Calu3 (cell line): ENCODE data around the gene PRPF40A. TPM values are rescaled to one million over a fixed set of nuclear protein-coding genes. Genes with fewer than 3 reads are reported as not detected.

Source experiments
- BruUV-seq: library from RNA; stranded (reverse); fragments of 400-500 nt; replicated peaks from 2 replicates; lab custom pipeline; 2021; lab: Mats Ljungman, UMichigan
- CTCF ChIA-PET: fragments of 300-600 bp; sonication (Branson Sonifier 250); formaldehyde crosslinking; loops from one replicate; lab custom pipeline; 2022; ENCODE audit warnings: antibody characterized with exemption; lab: Charles Lee
- DNase-seq: peaks from one replicate; pipeline ENCODE4 v3.0.0; 2022
- H3K27ac Mint-ChIP-seq: one replicate; pipeline ENCODE4 v1.8.0; 2022; ENCODE audit warnings: mixed read lengths; ENCODE audit not compliant: unreplicated experiment
- H3K27me3 Mint-ChIP-seq: one replicate; pipeline ENCODE4 v1.8.0; 2022; ENCODE audit warnings: mixed read lengths; ENCODE audit not compliant: unreplicated experiment
- H3K36me3 Mint-ChIP-seq: one replicate; pipeline ENCODE4 v1.8.0; 2022; ENCODE audit warnings: mild to moderate bottlenecking, moderate library complexity, mixed read lengths; ENCODE audit not compliant: insufficient read depth, unreplicated experiment
- H3K4me1 Mint-ChIP-seq: one replicate; pipeline ENCODE4 v1.8.0; 2022; ENCODE audit warnings: mild to moderate bottlenecking, low read depth, mixed read lengths; ENCODE audit not compliant: unreplicated experiment
- H3K4me3 Mint-ChIP-seq: one replicate; pipeline ENCODE4 v1.8.0; 2022; ENCODE audit warnings: mild to moderate bottlenecking, low read depth, moderate library complexity, mixed read lengths; ENCODE audit not compliant: unreplicated experiment
- H3K9me3 Mint-ChIP-seq: one replicate; pipeline ENCODE4 v1.8.0; 2022; ENCODE audit warnings: low read depth, mixed read lengths; ENCODE audit not compliant: unreplicated experiment
- intact Hi-C: fragments of 100-400 bp; cut with micrococcal nuclease; formaldehyde crosslinking; loops from one replicate; pipeline ENCODE4 v1.10.0; 2022; ENCODE audit not compliant: unreplicated experiment
- total RNA-seq: library from RNA; stranded (reverse); gene quantifications from 2 replicates; pipeline ENCODE4 v1.2.3, GENCODE V29; 2022
- TF ChIP-seq, protein P1 (sequence below): fragments of 200-600 bp; IDR thresholded peaks from one replicate; pipeline ENCODE4 v1.8.0; 2022; ENCODE audit warnings: antibody characterized with exemption; ENCODE audit not compliant: unreplicated experiment

Gene PRPF40A
- total RNA-seq, 1 experiment from 2014 or later = 118 TPM

DNA sequence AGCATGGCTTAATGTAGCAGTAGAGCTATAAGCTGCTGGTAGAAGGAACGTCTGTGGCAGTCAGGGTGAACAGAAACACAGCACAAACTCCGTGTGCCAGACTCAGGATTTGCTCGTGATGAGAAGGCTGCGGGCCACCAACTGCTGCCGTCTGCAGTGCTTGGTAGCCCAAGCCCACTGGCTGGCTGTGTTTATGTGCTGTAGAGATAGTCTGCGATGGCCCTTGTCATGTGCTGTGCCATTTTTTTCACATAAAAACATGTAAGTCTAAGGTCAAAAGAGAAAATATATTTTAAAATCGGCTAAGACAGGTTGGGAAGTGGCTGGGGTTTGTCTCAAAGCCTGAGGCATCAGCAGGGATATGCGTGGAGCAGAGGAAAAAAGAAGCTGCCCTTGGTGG, 78.7 kb downstream of the PRPF40A start:
- intact Hi-C loops = no loop called here
- Mint-ChIP-seq H3K4me1 (no peaks in the 10 kb centered on the region), H3K27me3 (no peaks in the 10 kb centered on the region), H3K9me3 (no peaks in the 10 kb centered on the region), H3K27ac (no peak overlapping the region), H3K4me3 (no peak overlapping the region), H3K36me3 (peaks cover 56% of the 10 kb centered on the region)
- TF ChIP-seq, protein P1, sequence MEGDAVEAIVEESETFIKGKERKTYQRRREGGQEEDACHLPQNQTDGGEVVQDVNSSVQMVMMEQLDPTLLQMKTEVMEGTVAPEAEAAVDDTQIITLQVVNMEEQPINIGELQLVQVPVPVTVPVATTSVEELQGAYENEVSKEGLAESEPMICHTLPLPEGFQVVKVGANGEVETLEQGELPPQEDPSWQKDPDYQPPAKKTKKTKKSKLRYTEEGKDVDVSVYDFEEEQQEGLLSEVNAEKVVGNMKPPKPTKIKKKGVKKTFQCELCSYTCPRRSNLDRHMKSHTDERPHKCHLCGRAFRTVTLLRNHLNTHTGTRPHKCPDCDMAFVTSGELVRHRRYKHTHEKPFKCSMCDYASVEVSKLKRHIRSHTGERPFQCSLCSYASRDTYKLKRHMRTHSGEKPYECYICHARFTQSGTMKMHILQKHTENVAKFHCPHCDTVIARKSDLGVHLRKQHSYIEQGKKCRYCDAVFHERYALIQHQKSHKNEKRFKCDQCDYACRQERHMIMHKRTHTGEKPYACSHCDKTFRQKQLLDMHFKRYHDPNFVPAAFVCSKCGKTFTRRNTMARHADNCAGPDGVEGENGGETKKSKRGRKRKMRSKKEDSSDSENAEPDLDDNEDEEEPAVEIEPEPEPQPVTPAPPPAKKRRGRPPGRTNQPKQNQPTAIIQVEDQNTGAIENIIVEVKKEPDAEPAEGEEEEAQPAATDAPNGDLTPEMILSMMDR = no peak
- no TSS peak for BruUV-seq
- DNase-seq = no peak
- CTCF ChIA-PET = no interaction called here

DNA sequence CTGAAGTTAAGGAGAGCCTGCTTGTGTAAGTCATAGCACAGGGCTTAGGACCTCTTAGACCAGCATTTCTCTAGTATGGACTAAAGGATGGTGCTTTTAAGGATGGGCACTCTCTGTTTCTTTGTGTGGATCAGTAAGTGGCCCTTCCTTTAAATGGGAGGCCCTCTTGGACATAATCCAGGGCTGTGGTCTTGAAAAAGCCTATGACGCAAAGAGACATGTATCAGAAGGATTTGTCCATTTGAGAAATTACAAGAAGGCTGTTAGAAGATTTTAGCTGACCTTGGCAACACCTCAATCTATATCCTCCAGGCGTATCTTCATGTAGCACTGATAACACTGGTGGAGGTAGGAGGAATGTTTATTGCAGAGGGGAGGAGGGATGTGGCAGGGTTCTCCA, 79.2 kb downstream of the PRPF40A start:
- intact Hi-C loops = no loop called here
- no peak overlapping the region for H3K27ac Mint-ChIP-seq

DNA sequence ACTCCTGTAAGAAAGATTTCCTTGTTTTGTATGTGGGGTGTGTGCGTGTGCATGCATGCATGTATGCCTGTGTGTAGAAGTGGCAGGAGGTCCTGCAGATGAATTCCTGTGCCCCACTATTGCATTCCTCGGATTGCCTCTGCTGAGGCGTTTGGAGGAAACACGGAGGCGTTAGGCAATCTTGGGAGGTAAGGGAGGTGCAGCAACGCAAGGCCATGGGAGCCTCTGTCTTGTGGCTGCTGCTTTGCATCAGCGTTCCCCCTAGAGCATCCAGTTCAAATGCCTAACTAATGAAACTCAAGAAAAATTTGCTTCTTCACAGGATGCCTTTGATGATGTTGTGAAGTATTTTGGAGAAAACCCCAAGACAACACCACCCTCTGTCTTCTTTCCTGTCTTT, 80.0 kb downstream of the PRPF40A start:
- no peak overlapping the region for H3K4me3 Mint-ChIP-seq
- no peaks in the 10 kb centered on the region for H3K9me3 Mint-ChIP-seq
- intact Hi-C loops = no loop called here
- H3K4me1 Mint-ChIP-seq = no peaks in the 10 kb centered on the region
- no TSS peak for BruUV-seq
- H3K36me3 Mint-ChIP-seq = peaks cover 52% of the 10 kb centered on the region
- TF ChIP-seq, protein P1 = no peak
- CTCF ChIA-PET = no interaction called here
- H3K27ac Mint-ChIP-seq = no peak overlapping the region
- DNase-seq = no peak
- no peaks in the 10 kb centered on the region for H3K27me3 Mint-ChIP-seq

More for the DNA sequence above, 79.2 kb downstream of the PRPF40A start:
- CTCF ChIA-PET = no interaction called here
- Mint-ChIP-seq H3K27me3 (no peaks in the 10 kb centered on the region), H3K4me1 (no peaks in the 10 kb centered on the region), H3K9me3 (no peaks in the 10 kb centered on the region), H3K4me3 (no peak overlapping the region), H3K36me3 (peaks cover 57% of the 10 kb centered on the region)
- TF ChIP-seq, protein P1 = no peak
- no peak for DNase-seq
- no TSS peak for BruUV-seq

DNA sequence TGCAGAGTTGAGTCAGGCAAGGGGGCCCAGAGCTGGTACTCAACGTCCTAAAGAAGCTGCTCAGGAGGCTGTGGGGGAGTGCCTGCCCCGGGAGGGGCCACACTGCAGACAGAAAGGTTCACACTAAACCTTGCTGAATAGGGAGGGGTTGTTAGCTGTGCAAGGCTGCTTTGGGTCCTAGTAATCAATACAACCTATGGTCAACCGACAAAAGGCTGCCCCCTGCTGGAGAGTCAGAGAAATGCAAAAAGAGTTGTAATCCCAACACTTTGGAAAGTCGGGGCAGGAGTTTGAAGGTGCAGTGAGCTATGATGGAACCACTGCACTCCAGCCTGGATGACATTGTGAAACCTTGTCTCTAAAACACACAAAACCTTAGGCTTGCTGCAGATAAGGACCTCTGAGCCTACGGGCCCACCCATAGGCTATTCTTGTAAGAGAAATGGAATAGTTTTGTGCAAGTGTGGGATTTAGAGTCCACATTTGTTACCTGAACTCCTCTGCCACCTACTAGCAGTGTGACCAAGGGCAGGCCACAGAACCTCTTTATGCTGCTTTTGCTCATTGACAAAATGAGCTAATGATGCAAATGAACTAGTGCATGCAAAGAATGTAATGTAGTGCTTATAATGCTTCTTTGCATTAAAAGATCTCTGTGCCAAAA, 81.5 kb downstream of the PRPF40A start:
- intact Hi-C loops = loop anchor here (1.0 to 2.0 kb wide), 4 partner anchors 299 to 598 kb away; no protein-coding TSS in a partner anchor
- DNase-seq = peak; percentile 76
- H3K27ac Mint-ChIP-seq = no peak overlapping the region
- H3K27me3 Mint-ChIP-seq = no peaks in the 10 kb centered on the region
- H3K36me3 Mint-ChIP-seq = peaks cover 41% of the 10 kb centered on the region
- no peak overlapping the region for H3K4me3 Mint-ChIP-seq
- TF ChIP-seq, protein P1 = peak; percentile 84
- H3K9me3 Mint-ChIP-seq = no peaks in the 10 kb centered on the region
- CTCF ChIA-PET = interaction anchor here (0.7 to 2.3 kb wide), 3 partner anchors 65 to 460 kb away, joined by 3 to 20 read pairs (median 3); partner anchors contain the start of gene STAM2
- BruUV-seq = no TSS peak
- no peaks in the 10 kb centered on the region for H3K4me1 Mint-ChIP-seq
